HG02973 (cell line): ENCODE measurements around the gene ANGPTL4.
"Not testable (repeated sequence)": the region's sequence is repeated elsewhere in the genome, so short reads cannot be mapped to it uniquely, and the experiment has no call there.

Source experiments
- ATAC-seq: cut with Tn5 transposase; IDR thresholded peaks from one replicate; pipeline ENCODE4 v1.9.1; 2021; ENCODE audit warnings: moderate library complexity; ENCODE audit not compliant: unreplicated experiment

Gene ANGPTL4

DNA sequence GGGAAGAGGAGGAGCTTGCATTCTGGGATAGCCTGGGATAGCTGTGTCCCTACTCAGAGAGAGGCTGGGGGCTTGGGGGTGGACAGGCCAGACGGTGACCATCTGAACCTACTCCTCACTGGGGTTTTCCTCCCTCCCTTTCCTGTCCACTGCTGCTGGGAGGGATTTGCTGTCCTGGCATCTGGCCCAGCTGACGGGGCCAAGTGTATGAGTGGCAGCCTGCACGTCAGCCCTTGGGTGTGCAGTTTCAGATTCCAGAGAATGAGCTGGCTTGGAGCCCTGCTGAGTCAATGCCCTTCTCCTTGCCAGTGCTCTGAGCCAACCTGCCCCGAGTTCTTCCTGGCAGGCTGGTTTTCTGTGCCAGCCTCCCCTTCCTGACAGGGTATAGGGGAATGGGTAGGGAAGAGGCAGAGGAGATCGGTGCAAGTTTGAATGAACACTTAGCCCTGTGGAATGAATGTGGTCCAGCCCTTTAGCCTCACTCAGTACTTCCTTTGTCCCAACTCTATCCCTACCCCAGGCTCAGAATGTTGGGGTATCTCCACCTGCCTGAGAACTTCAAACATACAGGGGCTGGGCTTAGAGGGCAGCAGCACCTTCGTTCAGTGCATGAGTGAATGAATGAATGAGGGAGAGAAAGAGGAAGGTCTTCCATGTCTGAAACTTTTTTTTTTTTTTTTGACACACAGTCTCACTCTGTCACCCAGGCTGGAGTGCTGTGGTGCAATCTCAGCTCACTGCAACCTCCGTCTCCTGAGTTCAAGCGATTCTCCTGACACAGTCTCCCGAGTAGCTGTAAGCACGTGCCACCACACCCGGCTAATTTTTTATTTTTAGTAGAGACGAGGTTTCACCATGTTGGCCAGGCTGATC, 1.8 kb upstream of the ANGPTL4 start:
- ATAC-seq: no peak

DNA sequence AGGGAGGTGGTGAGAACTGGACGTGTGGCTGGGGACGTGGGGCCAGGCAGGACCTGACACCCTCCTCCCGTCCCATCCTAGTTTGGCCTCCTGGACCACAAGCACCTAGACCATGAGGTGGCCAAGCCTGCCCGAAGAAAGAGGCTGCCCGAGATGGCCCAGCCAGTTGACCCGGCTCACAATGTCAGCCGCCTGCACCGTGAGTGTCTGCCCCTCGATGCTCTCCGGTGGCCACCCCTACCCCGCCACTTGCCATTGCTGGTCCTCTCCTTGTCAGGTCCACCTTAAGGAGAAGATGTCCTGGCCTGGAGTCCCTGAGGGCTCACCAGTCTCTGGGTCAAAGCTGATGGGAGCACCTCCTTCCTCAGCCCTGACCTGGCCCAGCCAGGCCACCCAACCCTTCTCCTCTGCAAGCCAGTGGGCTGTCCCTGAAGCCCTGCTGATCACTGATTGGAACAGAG, 2.2 kb downstream of the ANGPTL4 start:
- no peak for ATAC-seq

DNA sequence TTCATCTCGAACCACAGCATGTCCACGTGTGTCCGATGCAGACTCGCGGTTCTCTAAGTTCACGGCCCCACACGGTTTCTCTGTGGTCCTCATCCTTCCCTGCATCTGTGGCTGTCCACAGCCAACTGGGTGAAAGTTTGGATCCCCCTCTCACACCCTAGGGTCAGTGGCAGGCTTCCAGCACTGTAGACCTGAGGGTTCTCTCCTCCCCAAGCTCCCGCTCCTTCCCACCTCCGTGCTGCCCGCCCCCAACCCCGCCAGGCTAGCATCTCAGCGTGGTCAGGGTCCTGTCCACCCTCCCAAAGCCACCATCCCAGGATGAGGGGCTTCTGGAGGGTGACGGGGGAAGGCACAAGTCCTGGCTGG, 3.0 kb downstream of the ANGPTL4 start:
- ATAC-seq: no peak

DNA sequence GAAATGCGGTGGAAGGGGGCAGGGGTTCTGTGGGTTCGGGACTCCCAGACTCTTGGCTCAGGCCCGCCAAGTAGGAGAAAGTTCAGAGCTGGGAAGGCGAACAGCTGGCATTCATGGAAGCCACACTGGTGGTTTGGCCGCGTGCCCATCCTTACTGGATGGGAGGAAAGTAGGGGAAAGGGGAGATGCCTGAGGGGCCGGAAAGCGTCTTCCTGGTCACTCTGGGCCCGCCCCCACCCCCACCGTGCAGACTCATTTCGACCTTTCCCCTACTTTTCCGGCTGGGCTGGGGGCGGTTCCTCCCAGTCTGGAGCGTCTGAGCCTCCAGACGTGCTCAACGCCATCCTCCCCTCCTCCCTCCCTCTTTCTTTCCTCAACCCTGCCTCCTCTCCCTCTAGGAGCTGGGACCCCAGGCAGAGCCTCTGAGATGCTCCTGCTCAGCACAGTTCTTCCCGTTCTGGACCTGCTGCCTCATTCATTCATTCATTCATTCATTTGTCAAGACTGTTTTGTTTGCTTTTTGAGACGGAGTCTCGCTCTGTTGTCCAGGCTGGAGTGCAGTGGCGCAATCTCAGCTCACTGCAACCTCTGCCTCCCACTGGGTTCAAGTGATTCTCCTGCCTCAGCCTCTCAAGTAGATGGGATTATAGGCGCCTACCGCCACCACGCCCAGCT, 3.5 kb downstream of the ANGPTL4 start:
- ATAC-seq: no peak

DNA sequence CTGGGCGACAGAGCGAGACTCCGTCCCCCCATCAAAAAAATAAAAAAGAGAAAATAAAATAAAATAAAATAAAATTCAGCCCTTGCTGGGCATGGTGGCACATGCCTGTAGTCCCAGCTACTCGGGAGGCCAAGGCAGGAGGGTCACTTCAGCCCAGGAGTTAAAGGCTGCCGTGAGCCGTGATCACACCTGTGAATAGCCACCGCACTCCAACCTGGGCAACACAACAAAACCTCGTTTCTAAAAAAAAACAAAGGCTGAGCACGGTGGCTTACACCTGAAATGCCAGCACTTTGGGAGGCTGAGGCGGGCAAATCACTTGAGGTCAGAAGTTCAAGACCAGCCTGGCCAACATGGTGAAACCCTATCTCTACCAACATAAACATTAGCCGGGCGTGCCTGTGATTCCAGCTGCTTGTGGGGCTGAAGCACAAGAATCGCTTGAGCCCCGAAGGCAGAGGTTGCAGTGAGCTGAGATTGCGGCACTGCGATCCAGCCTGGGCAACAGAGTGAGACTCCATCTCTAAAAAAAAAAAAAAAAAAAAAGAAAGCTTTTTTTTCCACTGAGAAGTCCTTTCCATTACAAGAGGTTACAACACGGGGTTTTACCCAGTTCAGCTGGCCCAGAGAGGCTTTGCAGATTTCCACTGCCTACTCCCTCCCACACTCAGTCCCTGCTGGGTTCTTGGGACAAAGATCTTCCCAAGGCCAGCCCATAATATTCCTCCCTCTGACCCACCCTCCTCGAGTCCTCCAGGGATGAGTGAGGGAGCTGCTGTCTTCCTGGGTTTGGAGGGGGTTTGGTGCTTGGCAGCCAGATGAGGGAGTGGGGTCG, 6.4 kb downstream of the ANGPTL4 start:
- no peak for ATAC-seq

DNA sequence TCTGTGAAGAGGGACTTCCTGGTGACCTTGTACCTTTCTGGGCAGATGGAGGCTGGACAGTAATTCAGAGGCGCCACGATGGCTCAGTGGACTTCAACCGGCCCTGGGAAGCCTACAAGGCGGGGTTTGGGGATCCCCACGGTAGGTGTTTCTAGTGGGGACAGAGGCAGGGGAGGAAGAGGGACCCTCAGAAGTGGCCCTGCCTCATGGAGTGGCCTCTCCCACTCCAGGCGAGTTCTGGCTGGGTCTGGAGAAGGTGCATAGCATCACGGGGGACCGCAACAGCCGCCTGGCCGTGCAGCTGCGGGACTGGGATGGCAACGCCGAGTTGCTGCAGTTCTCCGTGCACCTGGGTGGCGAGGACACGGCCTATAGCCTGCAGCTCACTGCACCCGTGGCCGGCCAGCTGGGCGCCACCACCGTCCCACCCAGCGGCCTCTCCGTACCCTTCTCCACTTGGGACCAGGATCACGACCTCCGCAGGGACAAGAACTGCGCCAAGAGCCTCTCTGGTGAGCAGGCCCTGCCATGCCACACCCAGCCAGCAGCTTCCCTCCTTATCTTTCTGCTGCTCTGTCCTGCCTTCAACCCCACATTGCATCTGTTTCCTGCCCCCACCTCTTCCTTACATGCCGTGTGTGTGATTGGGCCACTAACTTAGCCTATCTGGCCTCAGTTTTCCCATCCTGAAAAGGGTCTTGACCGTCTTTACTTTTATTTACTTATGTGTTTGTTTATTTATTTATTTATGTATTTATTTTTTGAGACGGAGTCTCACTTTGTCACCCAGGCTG, 7.3 kb downstream of the ANGPTL4 start:
- no peak for ATAC-seq

DNA sequence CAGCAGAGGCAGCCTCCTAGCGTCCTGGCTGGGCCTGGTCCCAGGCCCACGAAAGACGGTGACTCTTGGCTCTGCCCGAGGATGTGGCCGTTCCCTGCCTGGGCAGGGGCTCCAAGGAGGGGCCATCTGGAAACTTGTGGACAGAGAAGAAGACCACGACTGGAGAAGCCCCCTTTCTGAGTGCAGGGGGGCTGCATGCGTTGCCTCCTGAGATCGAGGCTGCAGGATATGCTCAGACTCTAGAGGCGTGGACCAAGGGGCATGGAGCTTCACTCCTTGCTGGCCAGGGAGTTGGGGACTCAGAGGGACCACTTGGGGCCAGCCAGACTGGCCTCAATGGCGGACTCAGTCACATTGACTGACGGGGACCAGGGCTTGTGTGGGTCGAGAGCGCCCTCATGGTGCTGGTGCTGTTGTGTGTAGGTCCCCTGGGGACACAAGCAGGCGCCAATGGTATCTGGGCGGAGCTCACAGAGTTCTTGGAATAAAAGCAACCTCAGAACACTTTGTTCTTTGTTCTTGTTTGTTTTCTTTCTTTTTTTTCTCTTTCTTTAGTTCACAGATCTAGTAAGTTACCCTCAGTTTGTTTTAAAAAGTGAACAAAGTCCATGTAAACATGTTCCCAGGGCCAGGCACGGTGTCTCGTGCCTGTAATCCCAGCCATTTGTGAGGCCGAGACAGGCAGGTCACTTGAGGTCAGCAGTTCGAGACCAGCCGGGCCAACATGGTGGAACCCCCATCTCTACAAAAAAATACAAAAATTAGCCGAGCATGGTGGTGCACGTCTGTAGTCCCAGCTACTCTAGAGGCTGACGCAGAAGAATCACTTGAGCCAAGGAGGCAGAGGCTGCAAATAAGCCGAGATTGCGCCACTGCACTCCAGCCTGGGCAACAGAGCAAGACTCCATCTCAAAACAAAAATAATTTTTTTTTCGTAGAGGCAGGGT, 10.2 kb downstream of the ANGPTL4 start:
- no peak for ATAC-seq

DNA sequence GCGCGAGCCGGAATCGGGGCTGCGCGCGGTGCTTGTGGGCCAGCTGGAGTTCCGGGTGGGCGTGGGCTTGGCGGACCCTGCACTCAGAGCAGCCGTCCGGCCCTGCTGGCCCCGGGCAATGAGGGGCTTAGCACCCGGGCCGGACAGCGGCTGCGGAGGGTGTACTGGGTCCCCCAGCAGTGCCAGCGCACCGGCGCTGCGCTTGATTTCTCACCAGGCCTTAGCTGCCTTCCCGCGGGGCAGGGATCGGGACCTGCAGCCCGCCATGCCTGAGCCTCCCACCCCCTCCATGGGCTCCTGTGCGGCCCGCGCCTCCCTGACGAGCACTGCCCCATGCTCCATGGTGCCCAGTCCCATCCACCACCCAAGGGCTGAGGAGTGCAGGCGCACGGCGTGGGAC, 11.8 kb downstream of the ANGPTL4 start:
- ATAC-seq: not testable (repeated sequence)

DNA sequence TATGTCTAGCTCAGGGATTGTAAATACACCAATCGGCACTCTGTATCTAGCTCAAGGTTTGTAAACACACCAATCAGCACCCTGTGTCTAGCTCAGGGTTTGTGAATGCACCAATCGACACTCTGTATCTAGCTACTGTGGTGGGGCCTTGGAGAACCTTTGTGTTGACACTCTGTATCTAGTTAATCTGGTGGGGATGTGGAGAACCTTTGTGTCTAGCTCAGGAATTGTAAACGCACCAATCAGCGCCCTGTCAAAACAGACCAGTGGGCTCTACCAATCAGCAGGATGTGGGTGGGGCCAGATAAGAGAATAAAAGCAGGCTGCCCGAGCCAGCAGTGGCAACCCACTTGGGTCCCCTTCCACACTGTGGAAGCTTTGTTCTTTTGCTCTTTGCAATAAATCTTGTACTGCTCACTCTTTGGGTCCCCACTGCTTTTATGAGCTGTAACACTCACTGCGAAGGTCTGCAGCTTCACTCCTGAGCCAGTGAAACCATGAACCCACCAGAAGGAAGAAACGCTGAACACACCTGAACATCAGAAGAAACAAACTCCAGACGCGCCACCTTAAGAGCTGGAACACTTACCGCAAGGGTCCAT, 12.5 kb downstream of the ANGPTL4 start:
- ATAC-seq: not testable (repeated sequence)

DNA sequence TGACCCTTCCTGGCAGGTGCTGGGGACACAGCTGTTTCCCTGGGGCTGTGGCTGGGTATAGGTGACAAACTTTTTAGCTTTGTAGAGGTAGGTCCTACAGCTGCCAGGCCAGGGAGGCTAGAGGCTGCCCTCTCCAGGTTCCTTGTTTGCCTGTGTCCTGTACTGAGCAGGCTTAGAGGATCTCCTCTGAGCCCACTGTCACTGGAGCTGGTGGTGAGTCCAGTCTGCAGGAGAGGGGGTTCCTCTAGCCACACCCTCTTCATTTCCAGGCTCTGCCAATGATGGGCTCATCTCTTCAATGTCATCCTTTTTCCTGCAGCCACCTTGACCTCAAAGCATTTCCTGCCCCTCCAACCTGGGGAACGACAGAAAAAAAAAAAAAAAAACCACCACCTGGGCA, 13.6 kb downstream of the ANGPTL4 start:
- ATAC-seq: no peak

DNA sequence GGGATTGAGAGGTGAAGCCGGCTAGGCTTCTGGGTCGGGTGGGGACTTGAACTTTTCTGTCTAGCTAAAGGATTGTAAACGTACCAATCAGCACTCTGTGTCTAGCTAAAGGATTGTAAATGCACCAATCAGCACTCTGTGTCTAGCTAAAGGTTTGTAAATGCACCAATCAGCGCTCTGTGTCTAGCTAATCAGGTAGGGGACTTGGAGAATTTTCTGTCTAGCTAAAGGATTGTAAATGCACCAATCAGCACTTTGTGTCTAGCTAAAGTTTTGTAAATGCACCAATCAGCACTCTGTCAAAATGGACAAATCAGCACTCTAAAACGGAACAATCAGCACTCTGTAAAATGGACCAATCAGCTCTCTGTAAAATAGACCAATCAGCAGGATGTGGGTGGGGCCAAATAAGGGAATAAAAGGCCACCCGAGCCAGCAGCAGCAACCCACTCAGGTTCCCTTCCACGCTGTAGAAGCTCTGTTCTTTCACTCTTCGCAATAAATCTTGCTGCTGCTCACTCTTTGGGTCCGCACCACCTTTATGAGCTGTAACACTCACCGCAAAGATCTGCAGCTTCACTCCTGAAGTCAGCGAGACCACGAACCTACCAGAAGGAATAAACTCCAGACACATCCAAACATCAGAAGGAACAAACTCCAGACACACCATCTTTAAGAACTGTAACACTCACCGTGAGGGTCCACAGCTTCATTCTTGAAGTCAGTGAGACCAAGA, 15.4 kb downstream of the ANGPTL4 start:
- not testable (repeated sequence) for ATAC-seq

DNA sequence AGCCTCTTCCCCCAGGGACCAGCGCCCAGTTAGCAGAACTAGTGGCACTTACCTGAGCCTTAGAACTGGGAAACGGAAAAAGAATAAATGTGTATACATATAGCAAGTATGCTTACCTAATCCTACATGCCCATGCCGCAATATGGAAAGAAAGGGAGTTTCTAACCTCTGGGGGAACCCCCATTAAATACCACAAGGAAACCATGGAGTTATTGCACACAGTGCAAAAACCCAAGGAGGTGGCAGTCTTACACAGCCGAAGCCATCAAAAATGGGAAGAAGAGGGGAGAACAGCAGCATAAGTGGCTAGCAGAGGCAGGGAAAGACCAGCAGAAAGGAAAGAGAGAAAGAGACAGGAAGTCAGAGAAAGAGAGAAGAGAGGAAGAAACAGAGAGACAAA, 20.6 kb downstream of the ANGPTL4 start:
- not testable (repeated sequence) for ATAC-seq

DNA sequence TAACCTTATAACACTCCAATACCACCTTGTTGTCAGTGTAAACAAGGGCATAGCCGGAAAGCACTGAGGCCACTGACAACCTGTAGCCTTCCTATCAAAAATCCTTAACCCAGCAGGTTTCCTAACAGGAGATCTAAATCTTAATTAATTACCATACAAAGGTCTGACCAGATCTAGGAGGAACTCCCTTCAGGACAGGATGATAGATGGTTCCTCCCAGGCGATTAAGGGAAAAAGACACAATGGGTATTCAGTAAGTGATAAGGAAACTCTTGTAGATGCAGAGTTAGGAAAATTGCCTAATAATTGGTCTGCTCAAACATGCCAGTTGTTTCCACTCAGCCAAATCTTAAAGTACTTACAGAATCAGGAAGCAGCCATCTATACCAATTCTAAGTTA, 21.1 kb downstream of the ANGPTL4 start:
- ATAC-seq: not testable (repeated sequence)

DNA sequence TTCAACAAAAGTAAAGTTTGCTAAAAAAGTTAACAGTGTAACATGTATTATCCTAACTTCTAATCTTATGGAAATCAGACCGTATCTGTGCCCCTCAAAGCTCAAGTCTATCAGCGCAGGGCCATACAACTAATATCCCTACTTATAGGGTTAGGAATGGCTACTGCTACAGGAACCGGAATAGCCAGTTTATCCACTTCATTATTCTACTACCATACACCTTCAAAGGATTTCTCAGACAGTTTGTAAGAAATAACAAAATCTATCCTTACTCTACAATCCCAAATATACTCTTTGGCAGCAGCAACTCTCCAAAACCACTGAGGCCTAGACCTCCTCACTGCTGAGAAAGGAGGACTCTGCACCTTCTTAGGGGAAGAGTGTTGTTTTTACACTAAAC, 21.6 kb downstream of the ANGPTL4 start:
- ATAC-seq: not testable (repeated sequence)

DNA sequence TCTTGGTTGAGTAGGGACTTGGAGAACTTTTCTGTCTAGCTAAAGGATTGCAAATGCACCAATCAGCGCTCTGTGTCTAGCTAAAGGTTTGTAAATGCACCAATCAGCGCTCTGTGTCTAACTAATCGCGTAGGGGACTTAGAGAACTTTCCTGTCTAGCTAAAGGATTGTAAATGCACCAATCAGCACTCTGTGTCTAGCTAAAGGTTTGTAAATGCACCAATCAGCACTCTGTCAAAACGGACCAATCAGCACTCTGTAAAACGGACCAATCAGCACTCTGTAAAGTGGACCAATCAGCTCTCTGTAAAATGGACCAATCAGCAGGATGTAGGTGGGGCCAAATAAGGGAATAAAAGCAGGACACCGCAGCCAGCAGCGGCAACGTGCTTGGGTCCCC, 22.5 kb downstream of the ANGPTL4 start:
- ATAC-seq: not testable (repeated sequence)

DNA sequence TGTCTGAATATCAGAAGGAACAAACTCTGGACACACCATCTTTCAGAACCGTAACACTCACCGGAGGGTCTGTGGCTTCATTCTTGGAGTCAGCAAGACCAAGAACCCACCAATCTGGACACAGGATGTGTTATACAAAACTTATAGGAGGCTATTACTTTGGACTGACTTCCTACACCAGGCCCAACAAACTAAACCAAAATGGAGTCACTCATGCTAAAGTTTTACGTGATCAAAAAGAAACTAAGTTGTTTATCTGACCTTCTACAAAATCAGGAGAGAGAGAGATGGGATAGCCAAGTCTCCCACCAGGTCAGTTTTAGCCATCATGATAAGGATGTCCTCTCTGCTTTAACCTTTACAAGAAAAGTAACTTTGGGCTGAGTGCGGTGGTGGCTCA, 23.0 kb downstream of the ANGPTL4 start:
- ATAC-seq: no peak

DNA sequence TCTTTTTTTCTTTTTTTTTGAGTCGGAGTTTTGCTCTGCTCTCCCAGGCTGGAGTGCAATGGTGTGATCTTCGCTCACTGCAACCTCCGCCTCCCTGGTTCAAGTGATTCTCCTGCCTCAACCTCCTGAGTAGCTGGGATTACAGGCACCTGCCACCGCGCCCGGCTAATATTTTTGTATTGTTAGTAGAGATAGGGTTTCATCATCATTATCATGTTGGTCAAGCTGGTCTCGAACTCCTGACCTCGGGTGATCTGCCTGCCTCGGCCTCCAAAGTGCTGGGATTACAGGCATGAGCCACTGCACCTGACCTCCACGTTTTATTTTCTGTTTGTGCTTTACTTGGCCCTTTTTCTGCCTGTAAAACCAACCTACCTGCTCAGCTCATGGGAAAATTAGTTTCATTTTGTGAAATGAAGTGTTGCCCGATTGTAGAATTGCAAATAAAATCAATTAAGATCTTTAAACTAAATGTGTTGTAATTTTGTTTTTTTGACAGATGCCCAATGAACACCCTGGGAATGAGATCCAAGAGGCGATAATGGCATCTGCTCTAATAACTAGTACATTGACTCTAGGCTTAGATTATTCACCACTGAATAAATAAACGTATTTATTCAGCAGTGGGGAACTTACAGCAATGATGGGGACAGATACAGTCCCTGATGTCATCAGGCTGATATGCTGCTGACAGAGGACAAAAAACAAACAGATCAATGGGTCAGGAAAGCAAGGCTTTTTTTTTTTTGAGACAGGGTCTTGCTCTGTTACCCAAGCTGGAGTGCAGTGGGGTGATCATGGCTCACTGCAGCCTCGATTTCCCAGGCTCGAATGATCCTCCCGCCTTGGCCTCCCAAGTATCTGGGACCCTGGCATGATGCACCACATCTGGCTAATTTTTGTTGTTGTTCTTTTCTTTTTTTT, 24.0 kb downstream of the ANGPTL4 start:
- no peak for ATAC-seq
